Suppressor macrophage treated with lipopolysaccharide for 1 hour (primary cell): ENCODE measurements around the gene RYR3.
"Not testable (repeated sequence)": the region's sequence is repeated elsewhere in the genome, so short reads cannot be mapped to it uniquely, and the experiment has no call there.

Source experiments
- DNase-seq, 3 donors: peaks; one replicate each; pipeline ENCODE4 v3.0.0-alpha.2; 2020 to 2022

RYR3 gene

DNA sequence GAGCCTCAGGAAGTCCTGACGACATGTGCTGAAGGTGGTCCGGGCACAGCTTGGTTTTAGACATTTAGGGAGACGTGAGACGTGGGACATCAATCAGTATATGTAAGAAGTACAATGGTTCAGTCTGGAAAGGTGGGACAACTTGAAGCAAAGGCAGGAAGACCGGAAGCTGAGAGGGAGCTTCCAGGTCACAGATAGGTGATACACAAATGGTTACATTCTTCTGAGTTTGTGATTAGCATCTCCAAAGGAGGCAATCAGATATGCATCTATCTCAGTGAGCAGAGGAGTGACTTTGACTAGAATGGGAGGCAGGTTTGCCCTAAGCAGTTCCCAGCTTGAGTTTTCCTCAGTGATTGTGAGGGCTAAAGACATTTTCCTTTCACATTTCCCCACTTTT is 282.1 kb downstream of the RYR3 start:
- no peak for DNase-seq

- DNase-seq: not testable (repeated sequence)
These were observed 287.6 kb downstream of the RYR3 start for GRCh38 chr15:33598382-33598781.

GRCh38 chr15:33600212-33600611 is 289.4 kb downstream of the RYR3 start:
- DNase-seq: no peak

DNA sequence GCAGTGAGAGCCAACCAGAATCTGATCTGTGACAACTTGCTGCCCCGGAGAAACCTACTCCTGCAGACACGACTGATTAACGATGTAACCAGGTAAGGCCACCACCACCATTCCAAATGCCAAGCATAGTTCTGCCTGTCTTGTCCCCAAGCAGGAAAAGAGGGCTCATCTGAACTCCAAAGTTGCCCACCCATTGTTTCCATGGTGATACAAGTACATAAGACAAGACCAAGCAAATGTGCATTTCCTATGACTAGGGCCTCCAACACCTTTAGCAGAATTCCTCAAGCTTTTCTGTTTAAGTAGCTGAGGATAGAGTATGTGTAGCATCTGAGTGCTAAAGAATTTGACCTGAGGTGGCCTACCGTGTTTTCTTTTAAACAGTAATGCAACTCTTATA is 290.7 kb downstream of the RYR3 start:
- no peak for DNase-seq

- DNase-seq: no peak
These were observed 297.9 kb downstream of the RYR3 start for GRCh38 chr15:33608714-33609113.

DNA sequence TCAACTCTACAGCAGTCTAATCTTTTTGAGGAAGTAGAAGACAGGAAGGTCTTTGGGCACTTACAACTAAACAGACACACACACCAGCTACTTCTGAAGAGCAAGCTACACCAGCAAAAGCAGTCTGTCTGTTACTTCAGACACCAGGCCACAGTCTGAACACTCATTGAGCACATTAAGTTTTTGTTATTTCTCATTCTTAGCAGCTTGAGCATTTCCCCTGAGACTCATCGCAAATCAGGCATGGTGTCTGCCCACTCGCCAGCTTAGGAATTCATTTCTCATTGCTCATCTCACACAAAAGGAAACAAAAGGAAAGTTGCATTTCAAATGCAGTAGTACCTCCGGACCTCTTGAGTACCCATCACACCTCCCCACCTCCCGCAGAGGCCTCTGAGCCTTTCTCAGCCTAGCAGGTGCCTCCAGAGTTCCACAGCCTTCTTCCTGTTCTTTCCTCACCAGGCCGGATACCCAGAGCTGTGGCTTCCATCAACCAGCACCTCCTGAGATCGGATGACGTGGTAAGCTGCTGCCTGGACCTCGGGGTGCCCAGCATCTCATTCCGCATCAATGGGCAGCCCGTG is 302.0 kb downstream of the RYR3 start:
- no peak for DNase-seq

DNA sequence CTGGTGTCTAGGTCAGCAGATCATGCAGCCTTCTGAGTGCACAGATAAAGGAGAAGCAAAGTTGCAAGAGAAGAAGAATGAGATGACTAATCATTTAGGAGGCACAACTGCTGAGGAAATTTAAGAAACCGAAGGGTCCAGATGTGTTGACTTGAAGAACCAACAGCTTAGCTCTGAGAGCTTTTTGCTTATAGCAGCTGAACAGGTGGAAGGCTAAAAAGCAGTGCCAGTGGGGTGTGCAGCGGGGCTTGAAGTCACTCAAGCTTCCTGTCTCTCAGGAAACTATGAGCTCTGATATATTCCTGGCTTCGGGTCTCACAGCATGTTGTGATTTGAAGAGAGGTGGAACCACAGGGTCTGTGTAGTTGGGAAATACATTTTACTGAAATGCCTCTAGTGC is 305.7 kb downstream of the RYR3 start:
- DNase-seq: no peak

DNA sequence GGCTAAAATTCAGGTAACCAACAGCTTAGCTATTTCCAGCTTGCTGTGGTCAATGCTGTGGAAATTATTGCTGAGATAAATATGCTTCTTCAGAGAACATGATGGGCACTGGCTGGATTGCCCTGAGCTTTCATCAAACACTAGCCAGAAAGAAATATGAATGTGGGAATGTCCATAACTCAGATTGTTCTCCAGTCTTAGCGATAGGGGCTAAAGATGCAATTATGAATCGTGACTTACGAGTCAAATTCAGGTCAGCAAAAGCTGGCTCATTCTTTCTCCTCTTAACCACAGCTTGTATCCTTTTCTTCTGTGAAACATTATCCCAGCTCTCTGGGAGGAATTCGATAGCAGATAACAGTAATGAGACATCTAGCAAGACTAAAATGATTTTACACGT is 307.6 kb downstream of the RYR3 start:
- no peak for DNase-seq

- peak in 1 of 3 donors; percentile 1 for DNase-seq
These were observed 310.4 kb downstream of the RYR3 start for GRCh38 chr15:33621141-33621540.

- DNase-seq: no peak
These were observed 312.2 kb downstream of the RYR3 start for GRCh38 chr15:33623010-33623409.

DNA sequence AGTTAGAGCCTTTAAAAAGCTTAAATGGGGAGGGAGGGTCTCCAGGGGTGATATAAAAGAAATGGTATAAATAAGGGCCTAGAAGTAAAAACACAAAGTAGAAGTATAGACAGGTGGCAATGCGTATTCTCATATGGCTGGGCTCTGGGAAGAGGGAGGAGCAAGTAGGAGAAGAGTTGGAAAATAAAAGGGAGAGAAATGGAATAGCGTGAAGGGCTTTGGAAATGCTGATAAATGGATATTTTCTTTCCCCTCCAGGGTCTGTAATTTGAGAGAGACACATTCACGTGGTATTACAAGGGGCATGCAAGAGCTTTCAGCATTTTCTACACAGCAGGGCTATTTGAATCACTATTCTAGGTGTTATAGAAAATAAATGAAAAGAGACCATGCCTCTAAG is 313.7 kb downstream of the RYR3 start:
- no peak for DNase-seq

- no peak for DNase-seq
These were observed 318.9 kb downstream of the RYR3 start for GRCh38 chr15:33629647-33630046.

GRCh38 chr15:33636234-33636633 is 325.5 kb downstream of the RYR3 start:
- no peak for DNase-seq

DNA sequence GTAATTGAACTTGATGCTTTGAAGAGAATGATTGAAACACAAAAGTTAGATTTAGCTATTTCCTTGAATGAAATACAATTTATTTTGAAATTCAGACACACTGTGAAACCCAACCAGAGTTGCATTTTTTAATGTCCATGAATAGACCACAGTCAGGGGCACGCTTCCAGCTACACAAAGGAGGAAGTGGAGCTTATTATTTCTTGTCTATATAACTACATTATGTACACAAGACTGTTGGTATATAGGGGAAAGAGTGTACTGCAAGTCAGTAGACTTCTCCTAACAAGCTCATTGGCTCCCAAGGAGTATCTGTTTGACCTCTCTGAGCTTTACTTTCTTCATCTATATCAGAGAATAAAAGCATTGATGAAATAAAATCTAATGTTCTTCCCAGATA is 326.2 kb downstream of the RYR3 start:
- DNase-seq: no peak

GRCh38 chr15:33638453-33638852 is 327.7 kb downstream of the RYR3 start:
- no peak for DNase-seq

DNA sequence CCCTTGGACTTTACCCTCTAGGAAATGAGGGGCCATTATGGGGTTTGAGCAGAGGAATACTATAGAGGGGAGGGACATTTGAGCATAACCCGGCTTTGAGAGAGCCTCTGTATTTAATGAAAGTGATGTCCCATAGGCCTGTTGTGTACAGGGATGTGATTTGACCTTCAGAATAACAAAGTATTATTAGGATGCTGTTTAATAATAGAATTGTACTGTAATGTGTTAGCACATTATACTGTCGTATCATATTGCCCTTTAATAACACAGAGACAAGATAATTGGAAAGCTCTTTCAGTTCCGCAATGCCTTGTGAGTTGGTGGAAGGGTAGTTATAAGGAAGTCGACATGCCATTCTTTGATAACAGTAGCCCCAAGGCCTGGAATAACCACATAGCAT is 328.3 kb downstream of the RYR3 start:
- no peak for DNase-seq

GRCh38 chr15:33639456-33639855 is 328.7 kb downstream of the RYR3 start:
- DNase-seq: no peak

GRCh38 chr15:33639978-33640377 is 329.2 kb downstream of the RYR3 start:
- peak in 1 of 3 donors; percentile 10 for DNase-seq

DNA sequence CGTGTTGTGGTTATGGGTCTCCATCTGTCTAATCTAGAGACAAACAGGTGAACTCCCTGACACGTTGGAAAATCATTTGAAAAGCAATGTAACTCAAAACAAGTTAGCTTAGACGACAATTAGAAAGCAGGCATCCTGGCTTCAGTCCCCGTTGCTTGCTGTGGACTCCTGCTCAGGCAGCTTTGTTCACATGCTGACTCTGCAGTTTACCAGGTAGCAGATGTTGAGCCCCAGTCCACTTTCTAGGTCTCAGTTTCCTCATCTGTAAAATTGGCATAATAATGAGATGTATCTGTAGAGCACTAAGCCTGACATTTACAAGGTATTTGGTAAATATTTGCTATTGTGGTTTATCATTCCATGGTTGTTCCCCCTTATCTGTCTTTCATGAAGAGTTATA is 330.3 kb downstream of the RYR3 start:
- no peak for DNase-seq

GRCh38 chr15:33644304-33644703 is 333.5 kb downstream of the RYR3 start:
- no peak for DNase-seq

DNA sequence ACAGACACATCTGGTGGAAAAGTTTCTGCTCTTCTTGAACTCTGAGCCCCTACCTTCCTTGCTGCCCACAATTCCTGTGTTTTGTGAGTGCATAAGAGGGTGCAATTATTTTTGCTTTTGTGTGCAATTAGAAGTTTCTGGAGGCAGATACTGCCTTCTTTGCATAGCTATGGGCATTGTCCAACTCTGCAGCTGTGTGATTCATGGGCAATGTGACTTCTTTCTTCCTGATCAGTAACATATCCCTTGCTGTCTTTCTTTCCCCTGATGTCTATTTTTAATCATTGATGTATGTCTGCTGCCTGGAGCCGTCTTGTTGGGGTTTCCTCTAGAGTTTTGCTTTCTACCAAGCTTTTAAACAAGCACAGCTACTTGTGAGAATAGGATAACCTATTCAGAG is 336.0 kb downstream of the RYR3 start:
- no peak for DNase-seq

GRCh38 chr15:33649217-33649933 is 338.6 kb downstream of the RYR3 start:
- no peak for DNase-seq

DNA sequence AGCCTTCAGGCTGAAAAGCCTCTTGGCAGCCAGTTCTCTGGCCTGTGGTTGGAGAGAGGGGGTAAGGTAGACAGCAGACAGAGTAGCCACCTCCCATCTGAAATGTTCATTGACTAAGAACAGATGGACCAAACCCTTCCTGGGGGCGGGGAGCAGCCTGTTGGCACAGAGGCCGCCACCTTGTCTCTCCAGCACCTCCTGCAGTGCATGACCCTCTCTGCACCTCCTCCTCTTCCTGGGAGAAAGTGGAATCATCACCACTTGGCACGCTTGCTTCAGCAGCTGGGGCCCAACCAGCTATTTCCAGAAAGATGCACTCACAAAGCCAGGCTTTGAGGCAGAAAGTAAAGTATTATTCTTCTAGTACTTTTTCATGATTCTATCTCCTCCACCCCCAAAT is 344.1 kb downstream of the RYR3 start:
- DNase-seq: no peak

DNA sequence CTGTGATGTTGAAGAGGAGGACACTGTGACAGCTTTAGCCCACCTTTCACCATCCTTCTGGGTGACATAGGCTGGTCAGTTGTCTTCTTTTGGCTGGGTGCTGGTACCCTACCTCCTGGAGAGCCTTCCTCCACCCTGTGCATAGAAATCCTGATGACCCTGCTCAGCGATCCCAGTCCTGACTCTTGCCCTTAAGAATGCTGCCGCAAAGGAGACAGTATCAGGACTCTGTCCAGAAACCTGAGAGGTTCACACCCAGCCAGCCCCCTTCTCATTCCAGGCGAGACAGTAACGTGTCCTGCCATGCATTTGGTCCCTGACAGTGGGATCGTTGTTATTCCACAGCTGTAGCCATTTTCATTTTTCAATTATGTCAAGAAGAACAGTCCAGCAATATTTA is 344.7 kb downstream of the RYR3 start:
- DNase-seq: no peak

DNA sequence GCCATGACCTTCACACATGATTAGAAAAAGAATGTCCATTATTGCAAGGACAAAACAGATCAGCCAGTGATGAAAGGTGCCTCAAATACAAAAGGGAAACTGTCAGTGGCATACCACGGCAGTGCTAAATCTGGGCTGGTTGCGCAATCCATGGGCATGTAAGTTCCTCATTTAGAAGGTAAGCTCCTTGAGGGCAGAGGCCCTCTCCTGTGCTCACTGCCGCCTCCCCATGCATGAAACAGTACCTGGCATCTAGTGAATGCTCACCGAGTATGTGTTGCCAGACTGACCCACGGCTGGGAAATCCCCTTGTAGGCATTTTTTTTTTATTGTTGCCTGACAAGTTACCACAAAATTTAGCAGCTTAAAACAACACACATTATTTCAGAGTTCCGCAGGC is 345.4 kb downstream of the RYR3 start:
- peak; percentile 65 to 69 (median 68) for DNase-seq
